Neutrophil (primary cell): Measurements from ENCODE around the gene CAV3.

ENCODE experiments used
- H3K27ac ChIP-seq: fragments of 200-600 bp; sonication (generic); 2 replicates; pipeline ENCODE4 v1.5.1; 2016; ENCODE audit warnings: mild to moderate bottlenecking, moderate library complexity
- H3K27me3 ChIP-seq: fragments of 200-600 bp; sonication (generic); 2 replicates; pipeline ENCODE4 v1.6.0; 2016; ENCODE audit warnings: mild to moderate bottlenecking
- H3K36me3 ChIP-seq: fragments of 200-600 bp; sonication (generic); 2 replicates; pipeline ENCODE4 v1.5.1; 2017
- H3K4me1 ChIP-seq, 2 experiments: fragments of 200-600 bp in 1 of 2; sonication (generic) in 1 of 2; 1 replicate in 1 of 2; 2 replicates in 1 of 2; pipeline versions ENCODE4 v1.5.1 to v1.6.1; 2013 to 2016; ENCODE audit warnings: low read depth in 1 of 2, low read length in 1 of 2, mild to moderate bottlenecking in 1 of 2, moderate library complexity in 1 of 2; ENCODE audit not compliant: control insufficient read depth in 1 of 2, insufficient read depth in 1 of 2
- H3K4me3 ChIP-seq, 2 experiments: fragments of 200-600 bp in 1 of 2; sonication (generic) in 1 of 2; 1 replicate in 1 of 2; 2 replicates in 1 of 2; pipeline ENCODE4 v1.5.1; 2013 to 2016; ENCODE audit warnings: low read depth in 1 of 2, low read length in 1 of 2, mild to moderate bottlenecking in 1 of 2, moderate library complexity in 1 of 2
- H3K9me3 ChIP-seq: fragments of 200-600 bp; sonication (generic); 2 replicates; pipeline ENCODE4 v1.5.1; 2016
- TF ChIP-seq, protein P1 (sequence below): fragments of 200-600 bp; sonication (generic); IDR thresholded peaks from 2 replicates; pipeline ENCODE4 v1.5.1; 2016; ENCODE audit warnings: antibody characterized with exemption

CAV3 gene

DNA sequence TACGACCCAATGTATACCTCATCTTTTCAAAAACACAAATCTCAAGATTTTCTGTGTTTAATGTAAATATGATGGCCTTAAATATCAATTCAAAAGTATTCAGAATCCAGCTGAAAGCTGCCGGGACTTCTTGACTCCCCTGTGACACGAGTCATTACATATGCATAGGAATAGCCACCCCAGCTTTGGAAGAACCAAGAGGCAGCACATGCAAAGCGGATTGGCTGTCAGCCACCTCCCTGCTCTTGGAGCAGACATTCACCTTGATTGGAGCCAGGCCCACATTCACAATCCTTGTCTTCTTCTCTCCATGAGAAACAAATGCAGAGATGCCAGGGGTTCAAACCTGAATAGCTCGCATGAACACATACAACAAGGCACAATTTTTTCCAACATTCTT is 10.8 kb upstream of the CAV3 start:
- Histone ChIP-seq H3K27ac (no peak overlapping the region), H3K36me3 (no peaks in the 10 kb centered on the region), H3K4me3 (no peak overlapping the region), H3K27me3 (no peaks in the 10 kb centered on the region), H3K9me3 (no peaks in the 10 kb centered on the region), H3K4me1 (no peaks in the 10 kb centered on the region)
- TF ChIP-seq, protein P1, sequence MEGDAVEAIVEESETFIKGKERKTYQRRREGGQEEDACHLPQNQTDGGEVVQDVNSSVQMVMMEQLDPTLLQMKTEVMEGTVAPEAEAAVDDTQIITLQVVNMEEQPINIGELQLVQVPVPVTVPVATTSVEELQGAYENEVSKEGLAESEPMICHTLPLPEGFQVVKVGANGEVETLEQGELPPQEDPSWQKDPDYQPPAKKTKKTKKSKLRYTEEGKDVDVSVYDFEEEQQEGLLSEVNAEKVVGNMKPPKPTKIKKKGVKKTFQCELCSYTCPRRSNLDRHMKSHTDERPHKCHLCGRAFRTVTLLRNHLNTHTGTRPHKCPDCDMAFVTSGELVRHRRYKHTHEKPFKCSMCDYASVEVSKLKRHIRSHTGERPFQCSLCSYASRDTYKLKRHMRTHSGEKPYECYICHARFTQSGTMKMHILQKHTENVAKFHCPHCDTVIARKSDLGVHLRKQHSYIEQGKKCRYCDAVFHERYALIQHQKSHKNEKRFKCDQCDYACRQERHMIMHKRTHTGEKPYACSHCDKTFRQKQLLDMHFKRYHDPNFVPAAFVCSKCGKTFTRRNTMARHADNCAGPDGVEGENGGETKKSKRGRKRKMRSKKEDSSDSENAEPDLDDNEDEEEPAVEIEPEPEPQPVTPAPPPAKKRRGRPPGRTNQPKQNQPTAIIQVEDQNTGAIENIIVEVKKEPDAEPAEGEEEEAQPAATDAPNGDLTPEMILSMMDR: no peak

DNA sequence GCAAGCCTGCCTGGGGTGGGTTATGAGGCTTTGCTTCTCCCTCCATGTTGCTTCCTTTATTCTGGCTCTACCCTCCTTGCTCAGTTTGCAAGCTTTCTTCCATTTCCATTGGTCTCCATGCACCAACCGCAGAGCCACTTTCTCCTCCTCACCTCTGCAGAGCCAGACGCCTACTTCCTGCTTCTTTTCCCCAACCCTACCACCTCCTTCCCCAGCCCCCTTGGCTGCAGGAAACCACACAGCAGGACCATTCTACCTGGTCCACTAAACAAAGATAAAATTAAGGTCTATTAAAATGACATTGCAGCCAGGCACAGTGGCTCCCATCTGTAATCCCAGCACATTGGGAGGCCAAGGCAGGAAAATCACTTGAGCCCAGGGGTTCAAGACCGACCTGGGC is 10.0 kb upstream of the CAV3 start:
- no peaks in the 10 kb centered on the region for H3K4me1 ChIP-seq
- H3K9me3 ChIP-seq: no peaks in the 10 kb centered on the region
- no peak overlapping the region for H3K4me3 ChIP-seq
- TF ChIP-seq, protein P1: no peak
- H3K36me3 ChIP-seq: no peaks in the 10 kb centered on the region
- no peak overlapping the region for H3K27ac ChIP-seq
- H3K27me3 ChIP-seq: no peaks in the 10 kb centered on the region

DNA sequence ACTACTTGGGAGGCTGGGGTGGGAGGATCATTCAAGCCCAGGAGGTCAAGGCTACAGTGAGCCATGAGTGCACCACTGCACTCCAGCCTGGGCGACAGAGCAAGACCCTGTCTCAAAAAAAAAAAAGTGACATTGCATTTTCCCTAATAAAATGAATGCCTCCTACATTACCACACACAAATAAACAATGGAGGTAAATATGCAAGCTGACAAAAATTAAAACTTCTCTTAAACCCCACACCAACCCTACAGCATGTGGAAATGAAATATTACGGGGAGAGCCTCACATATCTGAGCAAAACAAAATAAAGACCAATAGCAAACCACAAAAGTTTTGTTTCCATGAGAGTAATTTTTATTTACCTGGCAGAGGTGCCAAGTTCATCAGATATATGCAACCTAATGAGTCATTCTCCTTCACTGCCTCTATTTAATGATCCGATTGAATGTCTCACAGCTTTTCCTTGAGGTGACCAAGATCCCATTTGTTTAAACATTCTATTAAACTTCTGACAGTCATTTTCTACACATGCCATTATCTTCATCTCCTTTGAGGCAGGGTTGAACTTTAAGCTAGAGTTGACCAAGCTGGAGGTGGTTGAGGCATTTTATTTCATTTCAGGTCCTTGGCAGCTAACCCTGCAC is 9.4 kb upstream of the CAV3 start:
- Histone ChIP-seq H3K27me3 (no peaks in the 10 kb centered on the region), H3K4me3 (no peak overlapping the region), H3K36me3 (no peaks in the 10 kb centered on the region), H3K4me1 (no peaks in the 10 kb centered on the region), H3K27ac (no peak overlapping the region), H3K9me3 (no peaks in the 10 kb centered on the region)
- TF ChIP-seq, protein P1: no peak

DNA sequence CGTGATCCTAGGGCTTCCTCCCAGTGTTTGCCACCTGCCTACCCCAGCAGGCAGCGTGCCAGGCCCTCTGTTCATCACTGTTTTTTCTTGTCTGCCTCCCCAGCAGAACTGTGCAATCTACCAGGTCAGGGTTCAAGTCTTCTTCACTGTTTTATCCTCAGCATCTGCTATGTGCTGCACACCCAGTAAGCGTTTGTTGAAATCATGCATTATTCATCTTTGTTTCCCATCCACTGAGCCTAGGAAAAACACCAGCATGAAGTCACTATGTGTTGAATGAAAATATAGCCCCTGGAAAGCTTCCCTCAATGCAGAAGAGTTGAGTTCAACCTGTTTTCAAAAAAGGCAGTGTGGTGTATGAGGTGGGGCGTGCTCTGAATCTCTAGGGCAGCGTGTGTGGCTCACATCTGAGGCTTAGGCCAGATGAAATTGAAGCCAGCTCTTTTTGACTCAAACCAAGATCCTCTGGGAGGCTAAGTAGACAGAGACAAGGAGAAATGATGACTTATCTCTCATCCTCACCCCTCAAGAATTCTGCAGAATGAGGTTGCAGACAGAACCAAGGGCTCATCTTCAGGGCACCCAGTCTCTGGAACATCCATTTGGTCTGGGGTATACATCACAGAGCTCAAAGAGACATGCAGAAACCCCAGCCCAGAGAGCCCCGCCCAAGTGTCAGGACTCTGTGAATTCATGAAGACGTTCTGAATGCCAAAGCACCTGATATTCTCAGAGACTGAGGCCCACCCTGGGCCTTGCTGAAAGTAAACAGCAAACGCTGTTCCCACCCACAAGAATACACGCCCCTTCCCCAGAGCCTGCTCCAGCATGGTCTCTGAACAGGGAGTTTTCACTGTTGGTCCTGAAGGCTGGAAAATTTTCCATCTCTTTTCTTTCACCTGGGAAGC is 5.7 kb upstream of the CAV3 start:
- Histone ChIP-seq H3K27ac (no peak overlapping the region), H3K9me3 (no peaks in the 10 kb centered on the region), H3K4me1 (no peaks in the 10 kb centered on the region), H3K27me3 (no peaks in the 10 kb centered on the region), H3K4me3 (no peak overlapping the region), H3K36me3 (no peaks in the 10 kb centered on the region)
- TF ChIP-seq, protein P1: no peak

DNA sequence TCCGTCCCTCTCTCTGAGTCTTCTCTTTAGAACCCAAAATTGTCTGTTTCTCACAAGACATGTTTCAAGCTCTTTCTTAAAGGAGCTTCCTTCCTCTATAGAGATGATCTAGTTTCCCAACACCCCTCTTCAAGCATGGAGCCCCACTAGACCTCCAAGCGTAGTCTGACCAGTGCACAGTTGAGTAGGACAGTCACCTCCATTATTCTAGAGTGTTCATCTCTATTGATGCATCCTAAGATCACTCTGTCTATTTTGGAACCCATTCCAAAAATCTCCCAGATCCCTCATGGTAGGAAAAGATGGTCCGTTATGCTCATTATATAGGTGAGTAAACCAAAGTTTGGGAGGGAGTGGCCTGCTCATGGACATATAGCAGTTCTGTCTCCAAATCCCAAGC is 4.1 kb upstream of the CAV3 start:
- H3K4me1 ChIP-seq: no peaks in the 10 kb centered on the region
- no peaks in the 10 kb centered on the region for H3K9me3 ChIP-seq
- H3K27ac ChIP-seq: no peak overlapping the region
- TF ChIP-seq, protein P1: no peak
- H3K27me3 ChIP-seq: no peaks in the 10 kb centered on the region
- no peaks in the 10 kb centered on the region for H3K36me3 ChIP-seq
- no peak overlapping the region for H3K4me3 ChIP-seq
